ENCODE measurements around the gene LDLRAD1. TPM values are rescaled to one million over a fixed set of nuclear protein-coding genes. Genes with fewer than 3 reads are reported as not detected.

LDLRAD1 gene
- total RNA-seq, 2 experiments from 2014 or later = not detected

- Mint-ChIP-seq H3K4me3 (no peak overlapping the region), H3K9me3 (no peaks in the 10 kb centered on the region), H3K27ac (no peak overlapping the region), H3K36me3 (ENCODE audit: low read depth) (peaks cover 68% of the 10 kb centered on the region), H3K4me1 (ENCODE audit: low read depth) (no peaks in the 10 kb centered on the region), H3K27me3 (no peaks in the 10 kb centered on the region)
- Histone ChIP-seq H3K4me3 (ENCODE audit: low read length) (no peak overlapping the region), H3K36me3 (ENCODE audit: insufficient read depth, low read length) (peaks cover 31% of the 10 kb centered on the region), H3K27me3 (ENCODE audit: control insufficient read depth in 1 of 2, insufficient read depth in 2 of 2, low read length in 2 of 2) (no peaks in the 10 kb centered on the region), H3K4me1 (ENCODE audit: insufficient read depth, low read length) (no peaks in the 10 kb centered on the region), H3K9me3 (ENCODE audit: control insufficient read depth in 1 of 2, insufficient read depth in 1 of 2, low read length in 2 of 2) (no peaks in the 10 kb centered on the region), H3K27ac (ENCODE audit: low read depth in 1 of 2, low read length in 2 of 2) (no peak overlapping the region)
- CTCF ChIA-PET = no interaction called here
- no peak for TF ChIP-seq CTCF (IDR thresholded peaks at IDR 0.05)
- POLR2A ChIA-PET = no interaction called here
- intact Hi-C loops (cut with DNase I, micrococcal nuclease) = no loop called here
- ATAC-seq (ENCODE audit: poor library complexity) = no peak
- no peak for DNase-seq
These were observed 49.9 kb downstream of the LDLRAD1 start for GRCh38 chr1:53968125-53968513.

DNA sequence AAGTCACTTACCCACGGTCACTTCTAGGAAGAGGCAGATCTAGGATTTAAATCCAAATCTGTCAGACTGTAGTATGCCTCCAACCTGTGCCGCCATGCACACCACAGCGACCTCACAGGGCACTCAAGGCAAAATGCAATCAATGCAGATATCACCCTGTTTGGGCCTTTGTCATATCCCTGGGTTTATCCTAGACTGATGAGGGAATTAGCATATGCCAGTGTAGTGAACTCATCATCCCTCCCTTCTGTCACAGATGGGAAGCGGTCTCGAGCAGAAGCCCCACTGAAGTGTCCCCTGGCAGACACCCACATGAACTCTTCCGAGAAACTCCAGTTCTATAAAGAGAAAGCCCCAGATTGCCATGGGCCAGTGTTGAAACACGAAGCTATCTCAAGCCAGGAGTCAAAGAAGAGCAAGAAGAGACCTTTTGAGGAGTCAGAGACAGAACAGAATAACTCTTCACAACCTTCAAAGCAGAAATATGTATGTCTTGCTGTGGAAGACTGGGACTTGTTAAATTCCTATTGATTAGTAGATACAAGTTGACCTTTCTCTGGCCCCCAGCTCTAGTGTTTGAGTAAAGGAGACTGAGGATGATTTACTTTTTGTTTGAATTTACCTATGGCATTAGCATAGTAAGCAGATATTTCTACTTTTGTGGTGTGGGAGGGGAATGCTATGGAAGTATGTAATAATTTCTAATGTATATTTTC lies 50.4 kb downstream of the LDLRAD1 start:
- DNase-seq (no peak), ATAC-seq (ENCODE audit: poor library complexity) (no peak)
- POLR2A ChIA-PET = no interaction called here
- intact Hi-C loops (cut with DNase I, micrococcal nuclease) = no loop called here
- Mint-ChIP-seq H3K4me1 (ENCODE audit: low read depth) (no peaks in the 10 kb centered on the region), H3K36me3 (ENCODE audit: low read depth) (peaks cover 73% of the 10 kb centered on the region), H3K27me3 (no peaks in the 10 kb centered on the region), H3K4me3 (no peak overlapping the region), H3K27ac (no peak overlapping the region), H3K9me3 (no peaks in the 10 kb centered on the region)
- Histone ChIP-seq H3K4me1 (ENCODE audit: insufficient read depth, low read length) (no peaks in the 10 kb centered on the region), H3K36me3 (ENCODE audit: insufficient read depth, low read length) (peaks cover 37% of the 10 kb centered on the region), H3K27ac (ENCODE audit: low read depth in 1 of 2, low read length in 2 of 2) (no peak overlapping the region), H3K9me3 (ENCODE audit: control insufficient read depth in 1 of 2, insufficient read depth in 1 of 2, low read length in 2 of 2) (no peaks in the 10 kb centered on the region), H3K4me3 (ENCODE audit: low read length) (no peak overlapping the region), H3K27me3 (ENCODE audit: control insufficient read depth in 1 of 2, insufficient read depth in 2 of 2, low read length in 2 of 2) (no peaks in the 10 kb centered on the region)
- no peak for TF ChIP-seq CTCF (IDR thresholded peaks at IDR 0.05)
- CTCF ChIA-PET = no interaction called here

DNA sequence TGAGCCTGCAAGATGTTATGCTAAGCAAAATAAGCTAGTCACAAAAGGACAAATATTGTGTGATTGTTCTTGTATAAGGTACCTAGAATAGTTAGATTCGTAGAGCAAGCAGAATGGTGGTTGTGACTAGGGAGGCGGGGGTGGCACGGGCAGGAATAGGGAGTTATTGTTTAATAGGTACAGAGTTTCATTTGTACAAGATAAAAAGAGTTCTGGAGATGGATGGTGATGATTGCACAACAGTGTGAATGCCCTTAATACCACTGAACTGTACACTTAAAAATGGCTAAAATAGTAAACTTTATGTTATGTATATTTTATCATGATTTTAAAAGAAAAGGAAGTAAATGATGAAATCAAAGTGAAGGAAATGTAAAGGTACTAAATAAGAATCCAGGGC lies 51.2 kb downstream of the LDLRAD1 start:
- Histone ChIP-seq H3K4me3 (ENCODE audit: low read length) (no peak overlapping the region), H3K36me3 (ENCODE audit: insufficient read depth, low read length) (peaks cover 42% of the 10 kb centered on the region), H3K4me1 (ENCODE audit: insufficient read depth, low read length) (no peaks in the 10 kb centered on the region), H3K27ac (ENCODE audit: low read depth in 1 of 2, low read length in 2 of 2) (no peak overlapping the region), H3K27me3 (ENCODE audit: control insufficient read depth in 1 of 2, insufficient read depth in 2 of 2, low read length in 2 of 2) (no peaks in the 10 kb centered on the region), H3K9me3 (ENCODE audit: control insufficient read depth in 1 of 2, insufficient read depth in 1 of 2, low read length in 2 of 2) (no peaks in the 10 kb centered on the region)
- Mint-ChIP-seq H3K9me3 (no peaks in the 10 kb centered on the region), H3K36me3 (ENCODE audit: low read depth) (peaks cover 79% of the 10 kb centered on the region), H3K27ac (no peak overlapping the region), H3K4me3 (no peak overlapping the region), H3K4me1 (ENCODE audit: low read depth) (no peaks in the 10 kb centered on the region), H3K27me3 (no peaks in the 10 kb centered on the region)
- POLR2A ChIA-PET = interaction anchor here (0.7 kb wide), 1 partner anchor 84 kb away, joined by 3 read pairs; no protein-coding TSS in a partner anchor
- intact Hi-C loops (cut with DNase I, micrococcal nuclease) = no loop called here
- ATAC-seq (ENCODE audit: poor library complexity) (no peak), DNase-seq (no peak)
- no peak for TF ChIP-seq CTCF (IDR thresholded peaks at IDR 0.05)
- CTCF ChIA-PET = no interaction called here

All from CD4-positive, alpha-beta T cell (primary cell).